ENCODE measurements around the gene CRADD.
"Not testable (repeated sequence)": the region's sequence is repeated elsewhere in the genome, so short reads cannot be mapped to it uniquely, and the experiment has no call there.

CRADD gene

GRCh38 chr12:93705237-93705636, 28.1 kb downstream of the CRADD start:
- DNase-seq (ENCODE audit: low read depth in 3 of 3, low spot score in 1 of 3) = no peak

DNA sequence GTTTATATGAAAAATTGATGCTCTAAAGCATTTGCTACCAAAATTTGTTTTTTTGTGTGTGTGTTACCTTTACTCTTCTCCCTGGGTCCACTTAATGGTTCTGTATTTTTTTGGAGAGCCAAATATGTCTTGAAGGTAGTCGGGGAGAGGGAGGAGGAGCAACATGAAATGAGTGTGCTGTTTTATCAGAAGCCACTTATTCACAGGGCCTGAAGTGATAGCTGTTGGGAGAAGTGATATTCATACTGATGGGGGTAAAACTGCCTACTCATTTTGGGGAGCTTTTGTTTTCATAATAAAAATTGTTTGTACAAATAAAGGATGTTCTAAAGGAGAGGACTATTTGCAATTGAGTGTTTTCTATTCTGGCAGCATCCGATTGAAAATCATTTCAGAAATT, 29.2 kb downstream of the CRADD start:
- DNase-seq (ENCODE audit: low read depth in 3 of 3, low spot score in 1 of 3) = no peak

DNA sequence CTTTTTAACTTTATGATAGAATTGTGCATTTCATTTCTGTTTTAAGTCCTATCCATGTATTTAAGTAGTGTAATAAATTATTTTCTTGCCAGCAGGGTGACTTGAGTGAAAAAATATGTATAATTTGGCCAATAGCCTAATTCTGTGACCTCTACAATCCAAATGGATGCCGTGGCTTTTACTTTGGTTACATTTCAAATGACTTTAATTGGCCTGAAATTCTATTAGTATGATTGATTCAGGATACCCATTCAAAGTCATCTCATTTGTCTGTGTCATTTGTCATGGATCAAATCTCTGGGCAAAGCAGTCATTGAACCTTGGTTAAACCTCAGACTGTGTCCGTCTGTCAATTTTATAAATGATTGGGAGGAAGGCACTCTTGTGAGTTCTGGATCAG, 29.6 kb downstream of the CRADD start:
- no peak for DNase-seq (ENCODE audit: low read depth in 3 of 3, low spot score in 1 of 3)

DNA sequence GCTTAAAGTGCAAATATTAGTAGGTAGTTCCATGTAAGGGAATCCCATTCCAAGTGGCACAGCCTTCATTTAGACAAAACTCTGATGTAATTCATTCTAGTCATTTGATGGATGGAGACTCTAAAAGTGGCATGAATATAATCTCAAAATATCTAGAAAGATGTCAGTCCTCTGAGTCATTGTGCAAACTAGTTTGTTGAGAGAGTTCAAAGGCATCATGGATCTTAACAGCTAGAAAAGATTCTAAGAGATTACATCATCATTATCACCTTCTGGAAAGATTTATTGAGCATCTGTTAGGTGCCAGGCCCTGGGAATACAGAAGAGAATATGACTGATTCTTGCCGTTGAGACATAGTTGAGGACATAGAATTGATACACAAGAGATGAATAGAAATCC, 30.7 kb downstream of the CRADD start:
- DNase-seq (ENCODE audit: low read depth in 3 of 3, low spot score in 1 of 3) = no peak

- DNase-seq (ENCODE audit: low read depth in 3 of 3, low spot score in 1 of 3) = no peak
These were observed 31.8 kb downstream of the CRADD start for GRCh38 chr12:93708952-93709351.

DNA sequence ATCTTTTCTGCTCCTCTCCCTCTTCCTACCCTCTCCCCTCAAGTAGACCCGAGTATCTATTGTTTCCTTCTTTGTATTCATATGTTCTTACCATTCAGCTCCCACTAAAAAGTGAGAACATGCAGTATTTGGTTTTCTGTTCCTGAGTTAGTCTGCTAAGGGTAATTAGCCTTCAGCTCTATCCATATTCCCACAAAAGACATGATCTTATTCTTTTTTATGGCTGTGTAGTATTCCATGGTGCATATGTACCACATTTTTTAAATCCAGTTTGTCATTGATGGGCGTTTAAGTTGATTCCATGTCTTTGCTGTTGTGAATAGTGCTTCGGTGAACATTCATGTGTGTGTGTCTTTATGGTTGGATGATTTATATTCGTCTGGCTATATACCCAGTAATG, 32.2 kb downstream of the CRADD start:
- DNase-seq (ENCODE audit: low read depth in 3 of 3, low spot score in 1 of 3) = no peak

GRCh38 chr12:93710574-93710926, 33.4 kb downstream of the CRADD start:
- no peak for DNase-seq (ENCODE audit: low read depth in 3 of 3, low spot score in 1 of 3)

GRCh38 chr12:93711502-93711901, 34.3 kb downstream of the CRADD start:
- not testable (repeated sequence) for DNase-seq (ENCODE audit: low read depth in 3 of 3, low spot score in 1 of 3)

- no peak for DNase-seq (ENCODE audit: low read depth in 3 of 3, low spot score in 1 of 3)
These were observed 35.0 kb downstream of the CRADD start for GRCh38 chr12:93712200-93712599.

GRCh38 chr12:93713060-93713459, 35.9 kb downstream of the CRADD start:
- no peak for DNase-seq (ENCODE audit: low read depth in 3 of 3, low spot score in 1 of 3)

DNA sequence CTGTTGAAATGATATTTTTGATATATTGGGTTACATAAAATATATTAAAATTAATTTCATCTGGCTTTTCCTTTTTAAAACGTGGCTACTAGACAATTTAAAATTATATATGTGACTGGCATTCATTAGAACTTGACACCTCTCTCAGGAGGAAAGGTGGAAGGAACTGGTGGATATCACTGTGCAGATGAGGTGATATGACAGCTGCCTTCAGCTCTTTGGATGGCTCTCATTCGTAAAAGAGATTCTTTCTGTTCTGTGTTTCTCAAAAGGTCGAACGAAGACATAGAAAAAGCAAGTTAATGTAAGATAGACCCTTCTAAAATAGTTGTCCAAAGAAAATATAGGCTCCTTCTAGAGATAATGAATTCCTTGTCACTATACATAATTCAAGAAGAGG, 36.6 kb downstream of the CRADD start:
- no peak for DNase-seq (ENCODE audit: low read depth in 3 of 3, low spot score in 1 of 3)

- no peak for DNase-seq (ENCODE audit: low read depth in 3 of 3, low spot score in 1 of 3)
These were observed 37.2 kb downstream of the CRADD start for GRCh38 chr12:93714382-93714781.

DNA sequence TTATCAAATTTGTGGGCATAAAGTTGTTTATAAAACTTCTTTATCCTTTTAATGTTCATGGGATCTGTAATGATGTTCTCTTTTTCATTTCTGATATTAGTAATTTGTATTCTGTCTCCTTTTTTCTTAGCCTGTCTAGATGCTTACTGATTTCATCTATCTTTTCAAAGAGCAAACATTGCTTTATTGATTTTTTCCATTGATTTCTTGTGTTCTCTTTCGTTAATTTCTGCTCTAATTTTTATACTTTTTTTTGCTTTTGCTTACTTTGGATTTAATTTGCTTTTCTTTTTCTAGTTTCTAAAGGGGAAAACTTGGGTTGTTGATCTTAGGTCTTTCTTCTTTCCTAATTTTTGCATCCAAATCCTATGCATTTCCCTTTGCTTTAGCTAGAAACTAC, 42.5 kb downstream of the CRADD start:
- DNase-seq (ENCODE audit: low read depth in 3 of 3, low spot score in 1 of 3) = no peak

DNA sequence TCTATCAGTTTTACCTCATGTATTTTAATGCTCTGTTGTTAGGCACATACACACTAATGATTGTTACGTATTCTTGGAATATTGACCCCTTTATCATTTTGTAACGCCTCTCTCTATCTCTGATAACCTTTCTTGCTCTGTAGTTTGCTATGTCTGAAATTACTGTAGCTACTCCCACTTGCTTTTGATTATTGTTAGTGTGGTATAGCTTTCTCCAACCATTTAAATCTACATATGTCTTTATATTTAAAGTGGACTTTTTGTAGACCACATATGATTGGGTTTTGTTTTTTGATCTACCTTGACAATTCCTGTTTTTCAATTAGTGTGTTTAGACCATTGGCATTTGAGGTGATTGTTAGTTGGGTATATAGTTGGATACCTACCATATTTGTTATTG, 43.4 kb downstream of the CRADD start:
- DNase-seq (ENCODE audit: low read depth in 3 of 3, low spot score in 1 of 3) = no peak

DNA sequence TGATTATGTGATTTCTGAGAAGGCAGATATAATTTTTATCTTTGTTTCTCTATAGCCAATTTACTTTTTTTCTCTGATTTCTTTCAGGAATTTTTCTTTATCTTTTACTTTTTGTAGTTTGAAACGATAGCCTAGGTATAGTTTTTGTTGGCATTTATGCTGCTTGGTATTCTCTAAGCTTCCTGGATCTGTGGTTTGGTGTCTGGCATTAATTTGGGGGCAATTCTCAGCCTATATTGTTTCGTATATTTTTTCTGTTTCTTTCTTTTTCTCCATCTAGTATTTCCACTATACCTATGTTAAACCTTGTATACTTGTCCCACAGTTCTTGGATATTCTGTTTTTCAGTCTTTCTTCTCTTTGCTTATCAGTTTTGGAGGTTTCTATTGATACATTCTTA, 45.0 kb downstream of the CRADD start:
- DNase-seq (ENCODE audit: low read depth in 3 of 3, low spot score in 1 of 3) = no peak

DNA sequence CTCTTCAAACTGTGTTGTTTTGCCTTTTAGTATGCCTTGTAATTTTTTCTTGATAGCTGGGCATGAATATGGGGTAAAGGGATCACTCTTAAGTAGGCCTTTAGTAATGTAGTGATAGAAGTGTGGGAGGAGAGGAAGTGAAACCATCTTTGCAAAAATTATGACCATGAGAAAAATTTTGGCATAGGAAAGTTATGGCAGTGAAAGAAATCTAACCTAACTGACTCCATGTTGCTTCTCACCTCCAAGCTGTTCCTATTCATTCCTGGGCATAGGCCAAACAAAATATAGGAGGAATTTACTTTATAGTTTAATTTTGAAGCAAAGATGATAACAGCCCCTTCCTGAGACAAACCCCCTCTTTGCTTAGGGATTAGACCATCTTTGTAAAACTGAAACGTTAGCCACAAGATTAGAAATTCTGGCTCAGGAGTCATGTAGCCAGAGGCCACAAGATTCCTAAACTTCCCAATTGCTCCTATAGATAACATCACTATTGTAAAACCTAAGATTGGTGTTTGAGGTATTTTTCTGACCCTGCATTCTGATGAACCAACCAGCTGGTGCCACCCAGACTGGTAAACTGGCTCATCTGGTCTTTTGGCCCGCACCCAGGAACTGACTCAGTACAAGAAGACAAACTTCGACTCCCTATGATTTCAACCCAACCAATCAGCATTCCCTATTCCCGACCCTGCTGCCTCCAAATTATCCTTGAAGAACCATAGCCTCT, 45.8 kb downstream of the CRADD start:
- DNase-seq (ENCODE audit: low read depth in 3 of 3, low spot score in 1 of 3) = no peak

- no peak for DNase-seq (ENCODE audit: low read depth in 3 of 3, low spot score in 1 of 3)
These were observed 46.4 kb downstream of the CRADD start for GRCh38 chr12:93723568-93723930.

DNA sequence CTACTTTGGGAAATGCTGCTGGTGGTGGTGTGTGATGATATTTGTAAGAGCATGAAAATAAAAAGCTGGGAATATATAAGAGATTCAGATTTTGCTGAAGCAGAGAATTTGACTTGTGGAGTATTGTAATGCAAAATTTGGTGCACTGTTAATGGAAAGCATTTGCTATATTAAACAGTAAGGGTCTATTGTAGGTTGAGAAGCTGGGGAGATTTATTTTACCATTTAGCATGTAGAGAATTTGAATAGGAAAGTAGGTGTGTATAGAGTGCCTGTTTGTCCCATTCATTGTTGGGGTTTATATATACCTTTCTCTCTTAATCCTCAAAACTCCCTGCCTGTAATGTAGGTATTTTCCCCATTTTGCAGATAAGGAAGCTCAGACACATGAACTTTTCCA, 48.4 kb downstream of the CRADD start:
- DNase-seq (ENCODE audit: low read depth in 3 of 3, low spot score in 1 of 3) = no peak

DNA sequence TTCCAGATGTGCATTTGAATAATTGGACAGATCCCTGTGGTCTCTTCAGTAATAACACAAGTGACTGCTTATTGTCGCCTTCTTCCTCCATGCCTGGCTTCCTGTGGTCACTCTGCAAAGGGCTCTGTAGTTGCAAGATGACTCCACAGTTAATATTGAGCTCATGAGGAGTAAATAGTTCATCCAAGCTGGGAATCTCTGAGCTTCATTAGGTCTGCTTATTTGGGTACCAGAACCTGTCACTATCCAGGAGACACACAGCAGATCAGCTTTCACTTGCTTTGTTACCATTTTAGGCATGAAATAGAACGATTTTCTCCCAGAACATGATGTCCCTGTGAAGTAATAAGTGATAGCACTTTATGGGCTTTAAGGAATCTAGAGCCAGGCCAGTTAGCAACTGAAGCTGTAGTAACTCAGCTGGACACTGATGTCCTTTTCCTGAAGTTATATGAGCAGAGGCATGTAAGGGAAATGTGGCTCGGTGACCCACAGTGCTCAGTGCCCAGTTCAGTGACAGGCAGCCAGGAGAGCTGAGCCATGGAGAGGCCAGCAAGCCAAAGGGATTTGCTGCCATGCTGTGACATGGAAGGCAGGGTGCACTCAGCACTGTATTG, 50.1 kb downstream of the CRADD start:
- no peak for DNase-seq (ENCODE audit: low read depth in 3 of 3, low spot score in 1 of 3)

GRCh38 chr12:93727911-93728310, 50.7 kb downstream of the CRADD start:
- no peak for DNase-seq (ENCODE audit: low read depth in 3 of 3, low spot score in 1 of 3)

DNA sequence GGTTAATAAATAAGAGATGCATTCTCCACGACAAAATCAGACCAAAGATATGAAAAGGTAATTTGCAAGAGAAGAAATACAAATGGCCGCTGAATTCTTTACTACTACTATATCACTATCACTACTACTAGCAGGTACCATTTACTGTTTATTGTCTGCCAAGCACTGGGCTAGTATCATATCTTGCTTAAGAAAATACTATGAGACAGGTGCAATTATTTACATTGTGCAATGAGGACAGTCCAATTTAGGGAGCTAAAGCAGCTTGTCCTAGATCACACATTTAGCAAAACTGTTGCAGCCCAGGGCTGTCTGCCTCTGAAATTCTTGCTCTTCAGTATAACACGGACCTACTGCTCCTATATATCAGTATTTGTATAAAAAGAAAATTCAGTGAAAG, 52.8 kb downstream of the CRADD start:
- no peak for DNase-seq (ENCODE audit: low read depth in 3 of 3, low spot score in 1 of 3)

GRCh38 chr12:93733358-93733757, 56.2 kb downstream of the CRADD start:
- DNase-seq (ENCODE audit: low read depth in 3 of 3, low spot score in 1 of 3) = no peak

GRCh38 chr12:93733928-93734327, 56.8 kb downstream of the CRADD start:
- DNase-seq (ENCODE audit: low read depth in 3 of 3, low spot score in 1 of 3) = no peak
